Posterior cingulate gyrus (tissue), 11 donors: ENCODE data around the gene LAMA3.
"Not testable (repeated sequence)": the region's sequence is repeated elsewhere in the genome, so short reads cannot be mapped to it uniquely, and the experiment has no call there.

Experiments used
- DNase-seq, 10 donors: peaks; one replicate each; pipeline versions ENCODE4 v3.0.0 to v3.0.0-alpha.2; 2020 to 2021; ENCODE audit warnings: mixed read lengths in 3 of 10
- intact Hi-C: fragments of 100-400 bp; cut with DNase I; formaldehyde crosslinking; loops from one replicate; pipeline ENCODE4 v1.15.1; 2023

LAMA3 gene

GRCh38 chr18:23725827-23726661 lies 36.8 kb downstream of the LAMA3 start:
- no peak for DNase-seq
- intact Hi-C loops = no loop called here

DNA sequence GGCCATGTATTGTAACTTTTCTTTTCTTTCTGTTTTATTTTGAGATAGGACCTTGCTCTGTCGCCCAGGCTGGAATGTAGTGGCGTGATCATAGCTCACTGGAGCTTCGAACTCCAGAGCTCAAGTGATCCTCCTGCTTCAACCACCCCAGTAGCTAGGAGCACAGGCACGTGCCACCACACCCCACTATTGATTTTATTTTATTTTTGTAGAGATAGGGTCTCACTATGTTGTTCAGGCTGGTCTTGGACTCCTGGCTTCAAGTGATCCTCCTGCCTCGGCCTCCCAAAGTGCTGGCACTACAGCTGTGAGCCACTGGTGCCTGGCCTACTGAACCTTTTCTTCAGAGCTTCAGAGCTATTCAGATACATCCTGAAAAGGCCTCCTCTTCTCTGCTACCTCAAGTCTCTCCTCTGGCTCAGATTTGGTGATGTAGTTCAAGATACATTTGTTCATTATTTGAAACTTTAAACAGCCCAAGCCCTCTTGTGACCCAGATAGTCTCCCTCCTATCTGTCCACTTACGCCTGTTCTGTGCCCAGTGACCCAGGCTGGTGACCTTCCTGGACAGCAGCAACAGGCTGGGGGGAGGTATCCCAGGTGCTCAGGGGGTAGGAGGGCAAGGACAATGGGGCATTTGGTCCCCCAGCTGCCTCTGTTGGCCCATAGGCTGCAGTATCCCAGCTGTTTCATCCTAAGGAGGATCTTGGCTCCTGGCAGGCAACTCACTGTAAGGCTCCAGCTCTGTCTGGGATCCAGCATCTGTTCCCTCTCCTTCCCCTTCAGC lies 38.6 kb downstream of the LAMA3 start:
- no peak for DNase-seq
- intact Hi-C loops = no loop called here

DNA sequence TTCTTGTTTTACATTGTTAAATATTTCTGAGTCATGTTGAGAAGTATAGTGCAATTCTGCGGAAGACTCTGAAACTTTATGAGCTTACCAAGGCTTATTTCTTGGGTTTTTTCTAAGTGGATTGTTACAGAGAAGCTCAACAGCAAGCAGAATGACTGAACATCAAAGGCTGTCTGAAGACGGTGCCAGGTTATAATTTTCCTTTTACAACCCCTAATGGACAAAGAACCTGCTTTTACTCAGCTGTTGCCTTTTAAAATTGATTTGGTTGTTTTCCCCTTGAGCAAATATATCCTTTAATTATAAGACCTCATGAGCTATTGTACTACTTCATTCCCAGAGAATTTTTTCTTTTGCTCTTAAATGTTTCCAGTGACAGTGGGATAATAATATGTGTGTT lies 41.6 kb downstream of the LAMA3 start:
- intact Hi-C loops = no loop called here
- DNase-seq = no peak

- no peak for DNase-seq
- intact Hi-C loops = no loop called here
Observed at GRCh38 chr18:23731861-23732260, 42.6 kb downstream of the LAMA3 start.

DNA sequence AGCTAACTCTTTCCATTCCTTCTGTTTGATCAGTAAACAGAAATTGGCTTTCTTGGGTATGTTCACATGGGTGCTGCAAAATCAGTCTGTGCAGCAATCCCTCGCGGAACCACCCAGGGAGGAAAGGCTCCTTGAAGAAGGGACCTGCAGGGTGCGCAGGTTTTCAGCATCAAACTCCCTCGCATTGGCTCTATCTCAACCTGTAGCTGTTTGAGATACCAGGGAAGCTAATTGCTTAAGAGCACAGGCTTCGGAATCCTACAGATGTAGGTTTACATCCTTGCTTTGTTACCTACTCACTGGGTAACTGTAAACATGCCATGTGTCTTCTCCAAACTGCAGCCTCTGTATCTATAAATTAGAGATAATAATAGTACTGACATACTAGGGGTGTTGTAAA lies 43.2 kb downstream of the LAMA3 start:
- intact Hi-C loops = no loop called here

DNA sequence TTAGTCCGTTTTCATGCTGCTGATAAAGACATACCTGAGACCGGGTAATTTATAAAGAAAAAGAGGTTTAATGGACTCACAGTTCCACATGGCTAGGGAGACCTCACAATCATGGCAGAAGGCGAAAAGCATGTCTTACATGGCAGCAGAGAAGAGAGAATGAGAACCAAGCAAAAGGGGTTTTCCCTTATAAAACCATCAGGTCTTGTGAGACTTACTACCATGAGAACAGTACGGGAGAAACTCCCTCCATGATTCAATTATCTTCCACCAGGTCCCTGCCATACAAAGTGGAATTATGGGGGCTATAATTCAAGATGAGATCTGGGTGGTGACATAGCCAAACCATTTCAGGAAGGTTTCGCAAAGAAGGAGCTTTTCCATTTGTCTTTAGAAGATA lies 44.0 kb downstream of the LAMA3 start:
- intact Hi-C loops, DNase-seq: not testable (repeated sequence)

More for the DNA sequence above, 43.2 kb downstream of the LAMA3 start:
- DNase-seq = no peak

- DNase-seq = no peak
- intact Hi-C loops = no loop called here
Observed at GRCh38 chr18:23733895-23734294, 44.6 kb downstream of the LAMA3 start.

DNA sequence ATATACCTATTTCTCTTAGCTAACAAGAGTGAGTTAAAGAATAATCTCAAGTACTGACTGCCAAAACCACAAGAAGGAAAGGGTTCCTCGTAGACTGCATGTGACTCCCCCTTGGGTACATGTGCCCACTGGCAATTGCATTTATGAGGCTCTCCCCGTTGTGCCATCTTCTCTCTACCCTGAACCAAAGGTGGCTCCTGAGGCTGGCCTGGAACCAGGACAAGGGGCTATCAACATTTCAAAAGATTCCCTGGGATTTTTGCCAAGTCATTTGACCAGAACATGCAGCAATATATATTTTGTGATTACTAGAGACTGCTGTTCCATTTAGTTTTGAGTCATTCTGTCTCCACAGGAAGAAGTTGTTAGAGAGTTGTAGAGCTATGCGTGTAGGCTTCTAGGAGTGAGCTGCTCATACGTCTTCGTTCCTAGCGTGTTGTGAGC lies 45.8 kb downstream of the LAMA3 start:
- no peak for DNase-seq
- intact Hi-C loops = no loop called here

DNA sequence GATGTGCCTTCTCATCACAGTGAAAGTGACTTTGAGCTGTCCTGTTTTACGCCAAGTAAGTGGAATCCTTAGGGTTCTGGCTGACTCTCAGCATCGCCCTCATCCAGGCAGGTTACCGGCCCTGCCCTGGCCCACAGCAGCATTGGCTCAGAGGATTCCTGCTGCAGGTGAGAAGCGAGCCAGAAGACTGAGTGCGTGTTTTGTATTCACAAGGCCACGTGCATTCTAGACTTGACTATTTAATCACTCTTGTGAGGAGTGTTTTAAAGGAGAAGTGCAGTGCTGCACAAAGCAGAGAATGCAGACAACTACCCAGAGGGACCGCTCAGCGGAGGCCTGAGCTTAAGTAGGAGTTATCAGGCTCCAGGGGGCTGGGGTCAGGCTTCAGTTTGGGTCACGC lies 48.3 kb downstream of the LAMA3 start:
- DNase-seq = no peak
- intact Hi-C loops = no loop called here

DNA sequence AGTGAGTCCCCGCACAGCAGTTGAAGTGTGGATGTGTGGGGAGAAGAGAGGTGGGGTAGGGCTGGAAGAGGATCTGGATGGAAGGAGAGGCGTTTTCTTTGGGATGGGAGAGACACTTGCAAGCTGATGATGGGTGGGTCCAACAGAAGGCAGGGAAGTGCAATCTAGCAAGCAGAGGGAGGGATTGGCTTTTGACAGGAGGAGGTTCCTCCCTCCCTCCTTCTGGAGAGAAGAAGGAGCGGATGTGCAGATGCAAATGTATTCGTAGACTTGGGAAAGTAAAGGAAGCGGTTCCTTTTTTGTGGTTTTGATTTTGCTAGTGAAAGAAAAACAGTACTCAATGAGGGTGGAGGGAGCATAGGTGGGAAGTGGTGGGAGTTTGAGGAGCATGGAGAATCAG lies 48.9 kb downstream of the LAMA3 start:
- DNase-seq = no peak
- intact Hi-C loops = no loop called here

DNA sequence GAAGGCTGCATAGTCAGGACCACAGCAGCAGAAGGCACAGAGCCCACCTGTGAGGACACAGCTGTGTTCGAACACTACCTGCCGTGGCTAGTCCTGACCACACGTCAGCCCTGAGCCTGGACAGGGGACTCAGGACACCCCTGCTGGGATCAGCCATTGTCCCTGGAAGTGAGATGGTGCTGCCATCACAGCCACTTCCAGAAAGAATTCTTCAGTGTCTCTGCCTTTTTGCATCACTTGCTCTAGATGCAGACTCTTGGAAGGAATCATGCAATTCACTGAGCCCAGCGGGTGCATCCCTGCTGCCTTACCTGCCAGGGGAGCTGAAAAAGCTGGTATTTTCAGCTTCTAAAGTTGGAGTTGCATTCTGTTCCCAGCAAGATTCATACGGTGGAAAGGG lies 49.3 kb downstream of the LAMA3 start:
- intact Hi-C loops = no loop called here
- DNase-seq = no peak

DNA sequence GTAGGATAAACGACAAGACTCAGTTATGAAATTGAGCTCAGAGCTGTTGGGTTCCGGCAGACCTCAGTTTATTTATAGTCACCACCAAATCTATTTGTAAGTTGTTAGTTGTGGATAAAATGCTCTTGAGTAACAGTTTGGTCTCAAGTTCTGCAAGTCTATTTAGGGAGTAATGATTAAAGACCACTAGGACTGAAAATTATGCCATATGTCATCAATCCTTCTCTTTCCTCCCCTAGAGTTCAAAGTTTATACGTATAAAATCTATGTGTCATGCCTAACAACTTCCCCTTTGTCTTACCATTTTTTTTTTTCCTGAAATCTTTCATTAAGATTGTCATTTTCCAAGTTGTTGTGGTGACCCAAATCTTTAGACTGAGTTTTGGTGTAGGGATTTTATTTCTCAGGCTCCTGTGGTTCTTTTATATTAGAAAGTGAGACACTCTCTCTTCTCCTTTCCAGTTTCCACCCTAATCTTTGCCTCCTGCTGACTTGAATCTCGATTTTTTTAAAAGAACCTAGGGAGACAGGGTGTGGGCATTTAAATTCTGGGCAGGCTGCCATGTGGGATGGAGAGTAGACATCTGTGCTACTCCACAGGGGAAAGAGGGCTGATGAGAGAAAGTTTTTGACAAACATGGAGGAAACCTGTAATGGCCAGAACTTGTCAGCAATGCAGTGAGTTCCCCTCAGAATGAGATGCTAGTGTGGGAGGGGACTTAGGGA lies 51.0 kb downstream of the LAMA3 start:
- intact Hi-C loops = no loop called here
- DNase-seq = no peak

DNA sequence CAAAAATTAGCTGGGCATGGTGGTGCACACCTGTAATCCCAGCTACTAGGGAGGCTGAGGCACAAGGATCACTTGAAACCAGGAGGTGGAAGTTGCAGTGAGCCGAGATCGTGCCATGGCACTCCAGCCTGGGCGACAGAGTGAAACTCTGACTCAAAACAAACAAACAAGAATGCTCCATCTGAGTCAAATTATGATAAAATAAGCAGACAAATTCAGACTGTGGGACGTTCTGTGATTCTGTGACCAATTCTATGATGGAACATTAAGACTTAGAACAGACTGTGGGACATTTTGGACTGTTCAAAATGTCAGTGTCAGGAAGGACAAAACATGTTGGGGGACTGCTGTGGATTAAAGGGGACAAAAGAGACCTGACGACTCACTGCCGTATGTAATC lies 52.7 kb downstream of the LAMA3 start:
- intact Hi-C loops, DNase-seq: not testable (repeated sequence)

DNA sequence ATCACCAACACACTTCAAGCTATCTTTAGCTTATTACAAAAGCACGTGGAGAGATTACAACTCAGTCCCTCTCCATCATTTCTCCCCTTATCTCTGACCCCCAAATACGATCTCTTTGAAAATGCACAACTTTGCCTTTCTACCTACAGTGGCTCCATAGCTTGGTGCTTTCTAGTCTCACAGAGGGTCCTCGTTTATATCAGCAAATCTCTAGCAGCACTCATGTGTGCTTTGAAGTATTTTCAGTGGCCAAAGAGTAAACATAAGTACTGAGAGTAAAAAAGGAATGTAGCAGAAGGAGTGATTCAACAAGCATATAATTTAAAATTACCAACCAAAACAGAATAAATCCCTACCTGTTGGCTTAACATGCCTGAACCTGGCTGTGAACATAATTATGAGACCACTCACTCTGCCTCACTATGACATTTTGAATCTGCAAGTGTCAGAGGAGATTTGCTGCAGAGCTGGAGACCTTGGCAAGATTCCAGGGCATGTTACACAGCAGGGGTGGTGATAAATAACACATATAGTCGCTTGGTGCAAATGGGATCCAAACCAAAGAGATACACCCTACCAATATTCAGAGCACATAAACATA lies 54.6 kb downstream of the LAMA3 start:
- intact Hi-C loops = no loop called here
- no peak for DNase-seq

GRCh38 chr18:23745366-23745765 lies 56.1 kb downstream of the LAMA3 start:
- intact Hi-C loops = no loop called here

DNA sequence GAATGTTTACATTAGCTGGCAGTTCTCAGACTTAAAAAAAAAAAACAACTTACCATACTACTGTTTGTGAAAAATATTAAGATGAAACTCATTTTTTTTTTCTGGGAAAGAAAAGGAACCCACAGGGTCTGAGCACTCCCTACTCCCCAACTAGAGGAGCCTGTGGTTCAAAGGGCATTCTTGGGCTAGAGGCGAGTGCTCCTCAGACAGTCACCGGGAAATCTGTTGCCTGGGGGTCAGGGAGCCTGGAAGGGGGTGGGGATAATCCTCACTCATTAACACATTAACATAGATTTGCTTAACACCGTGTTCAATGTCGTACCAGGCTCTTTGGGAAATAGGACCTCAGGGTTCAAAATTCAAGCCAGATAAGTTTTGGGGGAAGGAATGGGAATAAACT lies 57.6 kb downstream of the LAMA3 start:
- no peak for DNase-seq
- intact Hi-C loops = no loop called here

More at GRCh38 chr18:23745366-23745765, 56.1 kb downstream of the LAMA3 start:
- DNase-seq = no peak

DNA sequence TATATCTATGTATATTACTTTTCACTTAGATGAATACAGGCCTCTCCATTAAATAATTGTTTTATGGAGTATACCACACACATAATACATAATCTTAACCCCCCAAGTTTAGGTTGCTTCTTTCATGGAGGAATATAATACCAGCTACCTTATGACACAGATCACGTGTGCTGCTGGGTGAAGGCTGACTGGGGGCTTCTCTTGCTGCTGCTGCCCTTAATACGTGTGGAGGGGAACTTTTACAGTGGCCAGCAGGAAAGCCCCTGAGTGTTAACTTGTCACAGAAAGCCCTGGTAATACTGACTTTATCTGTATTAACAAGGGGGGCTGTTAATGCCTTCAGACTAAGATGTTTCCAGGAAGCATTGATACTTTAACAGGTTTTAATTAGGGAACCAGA lies 63.1 kb downstream of the LAMA3 start:
- intact Hi-C loops = no loop called here
- DNase-seq = no peak

- peak in 5 of 10 donors; percentile 5 to 86 (median 21) for DNase-seq
- intact Hi-C loops = no loop called here
Observed at GRCh38 chr18:23752796-23753195, 63.5 kb downstream of the LAMA3 start.

- intact Hi-C loops = no loop called here
- DNase-seq = no peak
Observed at GRCh38 chr18:23756590-23757436, 67.6 kb downstream of the LAMA3 start.

DNA sequence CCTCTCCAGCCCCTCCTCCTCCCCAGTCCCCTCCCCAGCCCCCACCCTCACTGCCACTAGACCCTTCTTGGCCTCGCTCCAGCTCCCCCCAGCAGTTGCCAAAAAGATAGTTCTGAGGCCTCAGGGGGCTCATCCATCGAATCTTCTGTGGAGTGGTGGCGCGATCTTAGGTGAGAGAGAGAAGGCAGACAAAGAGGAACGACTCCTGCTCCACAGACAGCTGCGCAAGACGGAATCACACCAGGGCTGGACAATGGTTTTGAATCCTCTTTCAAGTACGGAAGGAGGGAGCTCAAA lies 68.1 kb downstream of the LAMA3 start:
- DNase-seq = no peak
- intact Hi-C loops = no loop called here
